OCI-LY1 (cell line): ENCODE measurements around the gene DCX.

Experiments
- CTCF ChIP-seq: fragments of 200-600 bp; sonication (generic), shearing (Covaris generic); IDR thresholded peaks from 2 replicates; pipeline ENCODE4 v1.5.1; 2017; ENCODE audit warnings: mild to moderate bottlenecking, antibody characterized with exemption, low read length, moderate library complexity, mixed read lengths
- EZH2 ChIP-seq: fragments of 200-600 bp; sonication (generic), shearing (Covaris generic); IDR thresholded peaks from 2 replicates; pipeline ENCODE4 v1.8.0; 2017; ENCODE audit warnings: borderline replicate concordance, mixed run types, mild to moderate bottlenecking, antibody characterized with exemption, low read length, moderate library complexity, mixed read lengths

GRCh38 chrX:111264385-111264784 is 147.6 kb downstream of the DCX start:
- TF ChIP-seq CTCF (no peak), EZH2 (no peak)
